ACHN (cell line): ENCODE results near the gene RYK.

Source experiments
- DNase-seq: peaks from one replicate; pipeline ENCODE4 v3.0.0-alpha.2; 2015
- in situ Hi-C: cut with HindIII; loops from 2 replicates; pipeline ENCODE4 v1.10.0; 2017; ENCODE audit warnings: low sequenced_read_pairs, low pct_ligation_motif_present, low pct_unique_long_range_greater_than_20kb

Gene RYK

DNA sequence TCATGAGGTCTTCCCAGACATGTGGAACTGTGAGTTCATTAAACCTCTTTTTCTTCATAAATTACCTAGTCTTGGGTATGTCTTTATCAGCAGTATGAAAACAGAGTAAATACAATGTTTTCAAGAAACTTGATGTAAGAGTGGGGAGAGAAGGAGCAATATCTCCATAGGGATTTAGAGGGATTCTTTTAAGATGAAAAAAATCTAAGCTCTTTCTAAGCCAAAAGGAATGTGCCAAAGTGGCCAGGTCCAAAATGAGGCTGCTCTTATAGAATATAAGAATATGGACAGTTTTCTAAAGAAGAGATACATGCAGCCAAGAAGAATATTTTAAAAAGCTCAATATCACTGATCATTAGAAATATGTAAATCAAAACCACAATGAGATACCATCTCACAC lies 23.9 kb upstream of the RYK start:
- in situ Hi-C loops = no loop called here
- no peak for DNase-seq

DNA sequence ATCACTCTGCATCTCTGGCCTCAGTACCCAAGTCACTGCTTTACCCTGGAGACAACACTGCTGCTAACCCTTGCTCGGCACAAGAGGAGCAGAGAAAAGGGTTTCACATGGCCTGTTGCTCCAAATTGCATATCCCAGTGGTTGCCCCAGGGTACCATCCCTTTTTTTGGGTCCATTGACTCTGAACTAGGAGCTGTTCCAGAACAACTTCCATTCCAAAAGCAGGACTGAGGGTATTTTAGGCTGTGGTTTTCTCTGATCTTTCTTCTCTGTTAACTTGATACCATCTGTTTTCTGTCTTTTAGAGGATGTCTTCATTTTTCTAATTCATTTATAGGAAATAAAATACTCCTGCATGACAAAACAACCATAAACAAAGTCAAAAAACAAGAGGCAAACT lies 17.3 kb upstream of the RYK start:
- in situ Hi-C loops = no loop called here
- DNase-seq = no peak

DNA sequence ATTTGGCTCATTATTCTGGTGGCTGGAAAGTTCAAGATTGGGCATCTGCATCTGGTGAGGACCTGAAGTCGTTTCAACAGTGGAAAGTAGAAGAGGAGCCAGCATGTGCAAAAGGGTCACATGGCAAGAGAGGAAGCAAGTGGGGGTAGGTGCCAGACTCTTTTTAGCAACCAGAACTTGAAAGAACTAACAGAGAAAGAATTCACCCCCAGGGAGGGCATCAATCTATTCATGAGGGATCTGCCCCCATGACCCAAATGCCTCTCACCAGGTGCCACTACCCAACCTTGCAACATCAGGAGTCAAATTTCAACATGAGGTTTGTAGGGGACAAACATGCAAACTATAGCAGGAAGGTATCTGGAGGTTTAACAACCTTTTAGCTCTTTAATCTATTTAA lies 10.3 kb upstream of the RYK start:
- DNase-seq = no peak
- in situ Hi-C loops = no loop called here

DNA sequence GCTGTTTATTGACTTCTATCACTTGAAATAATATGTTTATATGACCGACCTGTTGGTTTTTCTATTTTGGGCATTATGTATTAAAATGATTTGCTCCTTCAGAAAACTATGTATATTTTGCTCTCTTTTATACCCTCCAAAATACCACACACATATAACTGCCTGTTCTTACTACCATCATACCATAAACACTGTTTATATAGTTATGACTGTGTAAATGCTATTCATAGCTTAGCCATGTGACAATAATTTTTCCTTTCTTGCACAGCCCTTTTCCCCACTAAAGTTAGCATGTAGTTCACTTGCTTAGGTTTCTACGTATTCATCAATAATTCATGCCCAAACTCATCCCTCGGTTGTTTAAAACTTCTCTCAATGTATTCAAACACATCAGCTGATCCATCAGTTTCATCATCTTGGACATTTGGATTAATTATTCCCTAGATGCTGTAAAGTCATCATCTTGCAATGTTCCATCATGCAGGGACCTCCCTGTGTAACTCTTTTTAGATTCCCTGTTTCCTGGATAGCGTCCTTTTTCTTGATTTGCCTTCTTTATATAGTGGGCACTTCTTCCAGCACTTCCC lies 8.2 kb upstream of the RYK start:
- DNase-seq = peak; percentile 60
- in situ Hi-C loops = no loop called here

DNA sequence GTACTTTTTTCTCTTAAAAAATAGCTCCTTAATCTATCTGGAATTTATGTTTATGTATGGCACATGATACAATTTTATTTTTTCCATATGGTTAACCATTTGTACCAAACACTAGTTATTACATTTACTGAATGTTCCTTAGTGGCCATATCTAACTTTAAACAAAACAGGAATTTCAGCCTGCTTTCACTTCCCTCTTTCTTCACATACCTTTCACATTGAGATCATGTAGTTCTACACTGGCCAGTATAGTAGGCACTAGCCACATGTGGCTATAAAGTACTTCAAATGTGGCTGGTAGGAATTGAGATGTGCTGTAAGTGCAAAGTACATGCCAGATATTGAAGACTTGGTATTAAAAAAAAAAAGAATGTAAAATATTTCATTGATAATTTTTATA lies 4.7 kb upstream of the RYK start:
- in situ Hi-C loops = no loop called here
- DNase-seq = no peak

DNA sequence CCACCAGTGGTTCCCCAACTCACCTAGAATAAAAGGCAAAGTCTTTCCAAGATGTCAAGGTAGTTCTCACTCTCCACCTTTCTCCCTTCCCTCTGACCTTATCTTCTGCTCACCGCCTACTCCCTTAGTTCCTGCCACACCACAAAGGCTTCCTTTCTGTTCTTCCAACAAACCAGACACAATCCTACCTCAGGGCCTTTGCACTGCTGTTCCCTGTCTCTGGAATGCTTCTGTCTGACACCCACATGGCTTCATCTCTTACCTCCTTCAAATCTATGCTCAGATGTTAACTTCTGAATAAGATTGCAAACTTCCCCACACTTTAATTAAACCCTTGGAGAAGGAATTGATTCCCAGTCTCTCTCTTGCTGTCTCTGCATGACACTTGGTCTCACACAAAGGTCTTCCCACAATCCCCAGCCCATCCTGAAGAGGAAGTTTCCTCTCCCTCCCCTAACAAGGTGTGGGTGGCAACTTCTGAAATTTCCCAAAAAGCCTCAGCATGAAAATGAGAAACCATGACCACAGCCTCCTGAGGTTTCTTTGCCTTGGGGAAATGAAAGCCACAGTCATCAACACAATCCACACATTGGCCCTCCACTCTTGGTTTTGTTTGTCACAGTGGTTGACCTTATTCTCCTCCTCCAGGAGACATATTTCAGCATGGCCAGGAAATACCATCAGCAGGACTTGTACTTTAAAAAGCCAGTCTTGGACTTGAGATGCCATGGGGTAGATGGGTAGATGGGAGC lies 3.0 kb upstream of the RYK start:
- no peak for DNase-seq
- in situ Hi-C loops = no loop called here

DNA sequence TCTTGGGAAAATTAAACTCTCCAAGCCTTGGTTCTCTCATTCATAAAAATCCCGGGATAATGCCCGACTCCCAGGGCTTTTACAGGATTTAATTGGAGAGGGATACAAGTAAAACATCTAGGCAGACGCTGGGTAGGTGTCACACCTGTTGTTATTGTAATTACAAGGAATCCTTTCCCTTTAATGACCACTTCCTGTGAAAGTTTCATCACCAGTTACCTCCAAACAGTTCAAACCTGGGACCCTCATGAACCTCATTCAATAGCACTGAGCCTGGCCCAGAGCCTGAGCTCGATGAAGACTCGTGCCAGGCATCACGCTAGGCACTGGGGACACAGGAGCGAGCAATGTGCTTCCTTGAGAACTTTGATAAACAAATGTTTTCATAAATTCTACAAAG lies 2.1 kb upstream of the RYK start:
- in situ Hi-C loops = no loop called here
- DNase-seq = no peak

DNA sequence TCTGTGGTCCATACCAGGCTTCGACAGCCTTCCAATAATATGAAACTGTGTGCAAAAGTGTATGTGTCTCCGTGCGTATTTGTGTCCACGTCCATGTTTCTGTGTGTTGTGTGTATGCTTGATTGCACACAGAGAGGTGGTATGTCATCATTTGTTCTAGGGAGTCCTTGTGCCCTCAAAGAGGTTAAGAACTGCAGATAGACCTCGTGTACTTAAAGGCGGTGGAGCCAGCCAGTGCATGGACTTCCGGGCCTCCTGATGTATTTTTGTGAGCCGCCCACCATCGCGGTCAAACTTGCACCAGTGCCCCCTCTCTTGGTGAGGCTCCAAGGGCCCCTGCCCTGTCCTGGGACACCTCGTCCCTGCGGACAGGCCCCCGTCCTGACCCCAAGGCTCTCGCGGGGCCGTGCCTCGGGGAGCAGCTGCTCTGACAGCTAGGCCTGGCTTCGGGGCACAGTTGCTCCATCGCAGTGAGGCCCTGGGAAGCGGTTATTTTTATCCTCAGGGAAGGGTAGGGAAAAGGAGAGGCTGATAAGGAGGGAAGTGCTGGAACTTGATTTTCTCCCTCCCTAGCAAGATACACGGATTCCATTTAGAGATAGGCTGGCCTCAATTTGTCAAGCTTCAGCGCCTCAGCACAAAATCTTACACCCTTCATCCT lies 1.2 kb upstream of the RYK start:
- no peak for DNase-seq
- in situ Hi-C loops = no loop called here

DNA sequence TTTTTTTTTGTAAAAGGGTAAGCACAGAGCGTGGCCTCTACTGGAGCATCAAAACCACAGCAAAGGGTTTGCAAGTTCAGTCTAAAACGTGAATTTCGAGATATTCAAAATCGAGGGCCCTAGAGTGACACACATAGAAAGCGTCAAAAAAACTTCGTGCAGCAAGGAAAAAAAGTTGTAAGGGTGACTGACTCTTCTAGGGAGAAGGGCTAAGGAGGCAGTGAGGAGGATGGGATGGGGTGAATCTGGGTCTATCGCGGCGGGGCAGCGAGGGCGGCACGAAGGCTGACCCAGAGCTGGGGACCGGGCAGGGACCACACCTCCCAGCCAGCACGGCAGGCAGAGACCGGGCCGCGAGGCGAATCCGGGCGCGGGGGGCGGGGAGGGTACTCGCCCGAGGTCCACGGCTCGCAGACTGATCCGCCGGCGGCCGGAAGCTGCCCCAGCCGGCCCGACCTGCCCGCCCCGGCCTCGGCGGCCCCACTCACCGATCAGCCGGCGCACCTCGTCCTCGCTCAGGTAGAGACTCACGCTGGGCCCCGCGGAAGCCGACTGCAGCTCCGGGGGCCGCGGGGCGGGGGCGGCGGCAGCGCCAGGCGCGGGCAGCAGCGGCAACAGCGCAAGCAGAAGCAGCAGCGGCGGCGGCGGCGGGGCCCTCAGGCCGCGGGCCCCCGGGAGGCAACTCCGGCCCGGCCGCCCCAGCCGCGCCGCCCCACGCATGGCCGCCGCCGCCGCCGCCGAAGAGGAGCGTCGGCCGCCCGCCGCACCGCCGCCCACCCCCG lies 533 bp downstream of the RYK start:
- in situ Hi-C loops = no loop called here
- peak; percentile 51 for DNase-seq

DNA sequence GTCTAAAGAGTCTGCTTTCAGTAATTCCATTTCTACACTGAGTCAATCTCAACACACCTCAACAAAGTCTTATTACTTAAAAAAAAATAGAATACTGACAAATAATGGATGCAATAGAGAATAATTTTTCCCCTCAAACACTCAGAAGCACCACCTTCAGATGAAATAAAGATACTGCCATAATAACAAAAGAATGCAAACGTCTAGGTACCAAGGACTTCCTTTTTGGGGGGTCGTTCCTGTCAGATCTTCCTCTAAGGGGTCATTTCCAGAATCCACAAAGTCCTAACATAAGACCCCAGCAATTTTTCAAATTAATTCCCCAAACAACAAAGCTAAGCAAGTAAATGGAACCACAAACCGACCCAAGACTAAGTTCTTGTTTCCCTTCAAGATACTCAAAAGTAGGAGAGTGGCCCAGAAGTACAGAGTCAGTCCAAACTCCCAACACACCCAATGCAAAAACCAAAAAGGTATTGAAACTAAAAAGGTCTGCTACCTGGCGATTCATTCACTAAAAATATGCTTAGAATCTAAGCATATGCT lies 1.3 kb downstream of the RYK start:
- in situ Hi-C loops = no loop called here
- peak; percentile 3 for DNase-seq

DNA sequence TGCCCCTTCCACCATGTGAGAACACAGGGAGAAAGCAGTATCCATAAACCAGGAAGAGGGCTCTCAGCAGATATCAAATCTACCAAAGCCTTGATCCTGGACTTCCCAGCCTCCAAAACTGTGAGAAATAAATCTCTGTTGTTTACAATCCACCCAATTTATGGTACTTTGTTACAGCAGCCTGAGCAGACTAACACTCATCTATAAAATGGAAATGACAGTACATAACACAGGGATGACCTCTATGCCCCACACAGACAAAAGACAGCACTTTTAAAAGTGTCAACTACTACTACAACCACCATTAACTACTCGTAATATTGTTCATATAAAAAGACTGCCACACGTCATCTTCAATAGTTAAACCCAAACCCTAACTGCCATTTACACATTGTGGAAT lies 5.7 kb downstream of the RYK start:
- no peak for DNase-seq
- in situ Hi-C loops = no loop called here

DNA sequence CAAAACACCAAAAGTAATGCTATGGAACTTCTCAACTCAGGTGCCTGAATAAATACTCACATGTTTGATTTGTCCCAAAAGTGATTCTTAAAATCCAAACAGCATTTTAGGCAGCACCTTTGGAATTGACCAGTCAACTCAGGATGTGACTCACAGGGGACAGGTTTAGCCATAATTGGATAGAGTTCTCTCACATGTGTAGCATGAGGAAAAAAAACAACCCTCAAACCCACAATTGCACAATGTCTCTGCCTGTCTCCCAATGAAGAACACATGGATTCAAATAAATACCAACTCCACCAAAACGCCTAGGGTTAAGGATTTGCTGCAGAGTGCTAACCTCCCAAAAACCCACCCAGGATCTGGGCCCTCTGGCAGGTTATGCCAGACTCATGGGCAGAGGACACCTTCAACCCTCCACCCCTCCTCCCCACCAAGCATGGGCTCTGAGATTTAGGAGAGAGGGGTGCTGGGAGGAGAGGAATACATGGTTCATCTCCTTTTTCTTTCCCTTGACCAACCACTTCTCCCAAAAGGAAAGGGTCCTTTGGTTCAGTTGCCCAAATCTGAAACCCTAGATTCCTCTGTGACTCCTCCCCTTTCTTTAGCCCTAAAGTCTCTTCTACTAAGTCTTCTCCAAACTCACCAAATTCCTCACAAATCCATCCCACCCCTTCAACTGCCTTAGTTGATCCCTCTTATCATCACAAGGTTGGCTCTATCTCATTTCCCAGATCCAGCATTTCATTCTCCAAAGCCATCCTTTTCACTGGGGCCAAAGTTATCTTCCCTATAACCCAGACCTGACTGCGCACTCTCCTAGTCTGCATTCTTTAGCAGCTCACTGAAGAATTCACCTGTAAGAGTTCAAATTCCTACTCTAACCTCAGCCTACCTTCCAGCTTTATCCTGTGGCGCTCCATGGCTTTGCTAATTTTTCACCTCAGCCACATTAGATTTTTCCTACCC lies 7.7 kb downstream of the RYK start:
- peak; percentile 24 for DNase-seq
- in situ Hi-C loops = no loop called here

DNA sequence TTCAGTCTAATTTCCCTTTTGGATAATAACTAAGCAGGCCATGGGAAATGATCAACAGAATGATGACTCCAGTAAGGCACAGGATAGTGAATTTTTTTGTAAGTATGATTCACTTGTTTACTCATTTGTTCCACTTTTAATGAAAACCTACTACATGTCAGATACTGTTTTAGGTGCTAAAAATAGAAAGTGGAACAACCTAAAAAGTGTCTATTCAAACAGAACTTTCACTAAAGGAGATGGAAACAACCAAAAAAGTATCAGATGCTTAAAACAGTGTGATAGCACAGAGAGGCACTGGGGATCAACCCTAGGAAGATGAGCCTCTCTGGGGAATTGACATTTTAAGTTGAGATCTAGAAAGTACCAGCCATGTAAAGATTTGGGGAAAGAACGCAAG lies 11.1 kb downstream of the RYK start:
- in situ Hi-C loops = no loop called here
- DNase-seq = no peak

DNA sequence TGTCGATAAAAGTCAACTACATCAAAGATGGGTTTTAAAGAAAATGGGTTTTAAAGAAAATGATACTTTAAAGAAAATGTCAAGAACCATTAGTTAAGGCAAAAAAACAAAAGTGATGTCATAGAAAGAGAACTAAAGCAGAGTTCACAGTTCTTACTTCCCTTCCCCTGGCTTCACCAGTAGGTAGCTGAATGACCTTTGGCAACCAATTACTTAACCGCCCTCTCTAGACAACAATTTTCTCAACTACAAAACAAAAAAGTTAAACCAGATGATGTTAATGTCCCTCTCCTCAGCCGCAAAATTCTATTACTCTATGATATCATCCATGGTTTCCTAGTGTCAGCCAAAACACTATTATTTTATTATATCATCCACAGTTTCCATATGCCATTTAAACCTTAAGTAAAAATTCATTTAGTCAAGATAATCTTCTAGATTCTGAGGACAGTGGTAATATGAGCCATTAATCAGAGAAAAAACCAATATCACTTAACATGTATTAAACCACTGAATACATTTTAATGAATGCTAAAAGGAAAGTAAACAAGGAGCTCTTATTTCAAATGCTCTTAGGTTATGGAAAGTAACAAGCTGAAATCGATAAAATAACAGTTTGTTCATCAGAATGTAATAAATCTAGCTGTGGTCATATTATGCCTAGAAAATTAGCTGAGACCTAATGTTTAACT lies 13.1 kb downstream of the RYK start:
- DNase-seq = no peak
- in situ Hi-C loops = no loop called here

DNA sequence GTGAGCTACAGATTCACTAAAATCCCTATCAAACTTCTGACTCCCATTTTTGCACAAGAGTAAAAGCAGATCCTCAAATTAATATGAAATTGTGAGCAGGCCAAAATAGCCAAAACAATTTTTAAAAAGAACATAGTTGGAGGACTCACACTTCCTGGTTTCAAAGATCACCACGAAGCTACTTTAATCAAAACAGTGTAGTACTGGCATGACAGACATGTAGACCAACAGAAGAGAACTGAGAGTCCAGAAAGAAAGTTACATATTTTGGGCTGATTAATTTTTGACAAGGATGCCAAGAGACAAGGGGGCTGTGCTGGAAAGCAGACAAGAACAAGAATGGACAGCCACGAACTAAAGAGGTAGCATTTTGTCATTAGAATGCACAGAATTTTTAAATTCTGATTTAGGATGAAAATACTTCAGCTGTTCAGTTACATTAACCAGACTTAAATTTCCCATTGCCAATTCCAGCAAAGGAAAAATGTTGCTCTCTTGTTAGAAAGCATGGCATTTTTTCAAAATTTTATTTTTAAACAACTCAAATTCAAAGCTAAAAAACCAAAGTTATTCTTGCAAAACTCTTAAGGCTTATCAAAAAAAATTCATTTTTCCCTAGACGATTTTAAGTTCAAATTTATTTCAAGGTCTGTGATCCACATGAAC lies 14.0 kb downstream of the RYK start:
- in situ Hi-C loops = no loop called here
- DNase-seq = no peak

DNA sequence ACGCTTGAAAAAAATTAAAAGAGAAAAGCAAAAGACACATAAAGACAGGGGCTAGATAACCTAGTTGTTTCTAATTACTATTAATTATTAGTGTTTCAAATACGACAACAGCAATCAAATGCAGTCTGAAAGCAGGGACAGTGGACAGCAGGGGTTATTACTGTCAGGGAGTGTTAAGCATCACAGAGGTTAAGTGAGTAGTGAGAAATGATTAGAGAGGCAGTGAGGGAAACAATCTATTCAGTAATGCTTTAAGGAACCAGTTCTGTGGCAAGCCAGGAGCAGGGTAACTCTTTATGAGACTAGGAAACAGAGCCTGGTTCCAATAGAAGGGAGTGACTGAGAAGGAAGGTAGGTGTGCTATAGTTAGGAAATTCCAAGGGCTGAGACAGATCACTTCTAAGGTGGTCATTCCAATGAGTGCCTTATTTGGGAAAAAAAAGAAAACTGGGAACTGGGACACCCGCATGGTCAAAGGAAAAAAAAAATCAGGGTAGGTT lies 15.0 kb downstream of the RYK start:
- in situ Hi-C loops = no loop called here
- no peak for DNase-seq

DNA sequence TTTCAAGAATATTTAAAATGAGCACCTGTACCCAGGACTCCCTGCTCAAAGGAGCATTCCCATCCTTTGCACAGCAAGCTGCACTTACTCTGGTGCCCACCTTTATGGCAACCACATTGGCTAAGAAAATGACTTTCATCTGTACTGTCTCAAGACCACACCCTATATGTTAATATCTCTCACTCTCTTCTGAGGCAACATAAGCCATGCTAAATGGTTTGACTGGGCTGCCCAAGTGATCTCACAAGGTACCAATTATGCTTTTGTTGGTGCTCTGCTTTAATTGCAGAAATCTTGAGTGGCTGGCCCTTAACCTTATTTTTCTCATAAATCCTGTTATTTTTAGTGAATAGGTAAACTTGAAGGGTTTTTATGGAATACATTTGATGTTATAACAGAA lies 17.7 kb downstream of the RYK start:
- in situ Hi-C loops = no loop called here

More for the DNA sequence above, 17.7 kb downstream of the RYK start:
- no peak for DNase-seq
